PC-9 (cell line): ENCODE measurements around the gene NUTM1.

Experiments
- EZH2 ChIP-seq: fragments of 200-600 bp; sonication (generic); IDR thresholded peaks from 2 replicates; pipeline ENCODE4 v1.8.0; 2017; ENCODE audit warnings: antibody characterized with exemption, low read depth
- TF ChIP-seq, protein P1 (sequence below): fragments of 200-600 bp; sonication (generic); conservative IDR thresholded peaks from 2 replicates; pipeline ENCODE4 v1.6.1; 2017; ENCODE audit warnings: mixed run types, antibody characterized with exemption, mild to moderate bottlenecking, moderate library complexity

- TF ChIP-seq, protein P1, sequence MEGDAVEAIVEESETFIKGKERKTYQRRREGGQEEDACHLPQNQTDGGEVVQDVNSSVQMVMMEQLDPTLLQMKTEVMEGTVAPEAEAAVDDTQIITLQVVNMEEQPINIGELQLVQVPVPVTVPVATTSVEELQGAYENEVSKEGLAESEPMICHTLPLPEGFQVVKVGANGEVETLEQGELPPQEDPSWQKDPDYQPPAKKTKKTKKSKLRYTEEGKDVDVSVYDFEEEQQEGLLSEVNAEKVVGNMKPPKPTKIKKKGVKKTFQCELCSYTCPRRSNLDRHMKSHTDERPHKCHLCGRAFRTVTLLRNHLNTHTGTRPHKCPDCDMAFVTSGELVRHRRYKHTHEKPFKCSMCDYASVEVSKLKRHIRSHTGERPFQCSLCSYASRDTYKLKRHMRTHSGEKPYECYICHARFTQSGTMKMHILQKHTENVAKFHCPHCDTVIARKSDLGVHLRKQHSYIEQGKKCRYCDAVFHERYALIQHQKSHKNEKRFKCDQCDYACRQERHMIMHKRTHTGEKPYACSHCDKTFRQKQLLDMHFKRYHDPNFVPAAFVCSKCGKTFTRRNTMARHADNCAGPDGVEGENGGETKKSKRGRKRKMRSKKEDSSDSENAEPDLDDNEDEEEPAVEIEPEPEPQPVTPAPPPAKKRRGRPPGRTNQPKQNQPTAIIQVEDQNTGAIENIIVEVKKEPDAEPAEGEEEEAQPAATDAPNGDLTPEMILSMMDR: no peak
- no peak for TF ChIP-seq EZH2
Measured at GRCh38 chr15:34366271-34367065, 23.4 kb downstream of the NUTM1 start.
